Stimulated activated naive CD4-positive, alpha-beta T cell (primary cell): Measurements from ENCODE around the gene PDE2A.

Experiments used
- DNase-seq, 6 experiments: peaks; one replicate each; lab custom pipeline; 2025; lab: John Stamatoyannopoulos, UW

Gene PDE2A

GRCh38 chr11:72544589-72544988 is 129.6 kb downstream of the PDE2A start:
- no peak for DNase-seq

DNA sequence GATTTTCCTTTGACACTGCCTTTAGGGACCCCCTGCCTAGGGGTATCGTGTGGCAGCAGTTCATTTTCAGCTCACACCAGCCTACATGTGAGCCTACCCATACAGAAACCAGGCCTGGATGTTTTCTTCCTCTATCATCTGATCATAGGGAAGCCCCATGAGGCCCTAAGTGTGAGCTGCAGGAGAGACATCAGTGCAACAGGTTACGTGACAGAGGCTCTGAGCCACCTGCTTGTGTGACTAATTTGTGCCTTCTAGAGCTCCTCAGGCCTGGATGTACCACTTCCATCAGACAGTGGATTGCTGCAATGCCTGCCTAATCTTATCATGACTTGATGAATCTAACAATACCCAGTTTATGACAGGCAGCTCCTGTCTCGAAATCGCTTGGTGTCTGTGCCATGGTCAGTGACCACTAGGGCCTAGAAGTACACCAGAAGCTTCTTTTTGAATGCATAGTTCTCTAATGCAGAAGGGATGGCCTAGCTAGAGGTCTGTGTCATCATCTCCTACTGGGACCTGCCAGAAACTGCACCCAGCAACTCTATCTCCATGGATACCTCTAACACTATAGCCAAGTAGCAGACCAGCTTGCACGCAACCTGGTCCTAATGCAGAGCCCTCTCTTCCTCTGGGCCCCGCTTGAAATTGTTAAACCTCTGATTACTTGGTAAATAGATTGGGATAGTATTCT is 130.2 kb downstream of the PDE2A start:
- no peak for DNase-seq

DNA sequence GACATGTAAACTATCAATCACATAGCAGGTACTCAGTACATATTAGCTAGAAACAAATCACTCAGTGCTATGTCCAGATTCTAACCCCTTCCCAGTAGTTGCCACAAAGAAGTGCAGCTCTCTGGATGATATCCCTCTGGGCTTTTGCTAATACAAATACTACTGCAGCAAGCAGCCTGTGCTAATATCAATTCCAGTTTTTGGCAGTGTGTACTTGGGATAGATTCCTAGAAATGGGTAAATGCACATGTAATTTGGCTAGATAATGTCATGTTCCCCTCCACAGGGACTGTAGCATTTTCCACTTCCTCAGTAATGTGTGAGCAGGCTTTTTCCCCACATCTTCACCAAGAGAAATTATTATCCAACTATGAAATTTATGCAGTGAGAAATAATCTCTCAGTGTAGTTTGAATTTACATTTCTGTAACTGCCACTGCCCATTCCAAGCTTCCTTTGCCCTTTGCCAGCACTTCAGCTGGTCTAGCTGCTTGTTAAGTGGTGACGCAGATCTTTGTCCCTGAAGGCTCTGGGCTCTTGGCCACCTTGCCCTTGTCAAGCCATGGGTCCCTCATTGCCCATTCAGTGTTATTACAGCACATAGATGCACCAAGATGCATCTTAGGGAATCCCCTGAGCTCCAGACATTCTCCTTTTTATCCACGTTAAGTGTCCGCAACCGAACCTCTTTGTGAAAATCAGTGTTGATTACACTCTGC is 132.8 kb downstream of the PDE2A start:
- no peak for DNase-seq

GRCh38 chr11:72537051-72537450 is 137.2 kb downstream of the PDE2A start:
- DNase-seq, result no peak

DNA sequence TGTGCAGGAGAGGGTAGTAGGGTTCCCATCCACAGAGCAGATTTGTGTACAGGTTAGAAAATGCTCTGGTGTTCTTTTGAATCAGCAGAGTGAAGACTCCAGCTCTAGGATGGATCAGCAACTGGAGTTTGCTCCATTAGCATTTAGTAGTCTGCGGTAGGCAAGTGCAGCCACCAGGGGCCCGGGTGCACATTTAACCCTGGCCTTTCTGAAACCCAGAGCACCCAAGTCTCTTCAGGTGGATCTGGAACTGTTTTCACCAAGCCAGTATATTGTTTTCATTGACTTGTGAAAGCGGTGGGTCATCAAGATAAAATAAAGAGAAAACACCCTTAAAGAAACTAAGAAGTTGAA is 139.1 kb downstream of the PDE2A start:
- DNase-seq, result no peak

DNA sequence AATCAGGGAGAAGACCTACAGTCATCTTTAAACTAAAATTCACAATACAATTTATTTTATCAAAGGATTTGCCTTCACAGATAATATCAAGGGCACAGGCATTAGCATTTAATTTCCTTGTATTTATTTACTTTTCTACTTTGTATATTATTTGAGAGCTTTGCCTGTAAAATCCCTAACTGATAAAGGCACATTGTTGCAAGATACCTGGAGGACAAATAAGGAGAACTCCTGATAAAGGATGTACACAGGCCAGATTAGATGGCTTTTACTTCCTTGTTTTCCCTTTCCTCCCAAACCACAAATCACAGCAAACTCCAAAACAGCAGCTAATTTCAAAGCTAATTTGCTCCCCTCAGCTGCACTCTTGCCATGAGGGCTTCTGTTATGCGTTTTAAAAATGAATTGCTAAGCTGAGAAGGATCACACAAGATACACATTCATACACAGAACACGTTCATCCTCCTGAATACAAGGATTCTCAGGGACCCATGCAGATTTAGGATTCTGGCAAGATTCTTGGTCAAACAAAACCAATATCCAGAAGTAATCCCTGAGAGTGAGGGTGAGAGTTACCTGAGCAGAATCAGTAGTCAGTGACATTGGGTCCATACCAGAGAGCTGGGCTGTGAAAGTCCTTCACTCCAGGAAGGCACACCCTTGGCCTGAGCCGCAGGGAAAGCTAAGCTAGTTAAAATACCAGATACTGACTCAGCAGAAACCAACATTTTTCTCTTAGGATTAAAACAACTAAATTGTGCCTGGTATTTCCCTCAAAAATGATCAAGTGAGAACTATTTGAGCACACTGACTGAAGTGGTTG is 139.6 kb downstream of the PDE2A start:
- no peak for DNase-seq

- DNase-seq, result no peak
Observed at GRCh38 chr11:72529068-72529467, 145.2 kb downstream of the PDE2A start.

DNA sequence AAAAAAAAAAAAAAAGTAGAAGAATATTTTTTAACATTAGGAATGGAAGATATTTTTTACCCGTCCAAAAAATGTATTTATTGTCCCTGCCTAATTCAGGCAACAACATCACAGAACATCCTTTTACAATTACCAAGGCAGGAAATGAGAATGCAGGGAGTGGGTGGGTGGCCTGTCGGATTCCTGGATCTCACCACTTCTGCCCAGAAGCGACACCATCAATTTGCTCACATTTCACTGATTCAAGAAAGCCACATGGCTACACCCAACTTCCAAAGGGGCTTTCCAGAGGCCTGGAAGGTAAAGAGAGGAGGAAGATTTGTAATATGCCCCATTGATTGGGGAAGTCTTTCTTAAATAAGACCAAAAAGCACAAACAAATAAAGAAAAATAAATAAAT is 146.1 kb downstream of the PDE2A start:
- DNase-seq, result no peak
